HepG2 (cell line): ENCODE measurements around the gene GUCA1A. TPM values are rescaled to one million over a fixed set of nuclear protein-coding genes. Genes with fewer than 3 reads are reported as not detected.

Source experiments
- FOSL1 ChIP-seq: sonication (generic); formaldehyde crosslinking; IDR thresholded peaks from 2 replicates; pipeline ENCODE4 v1.9.0; 2021; ENCODE audit warnings: missing genetic modification reagents, borderline replicate concordance
- HNF4A ChIP-seq: sonication (generic); formaldehyde crosslinking; IDR thresholded peaks from 2 replicates; pipeline ENCODE4 v1.4.0; 2020; ENCODE audit warnings: missing genetic modification reagents
- PHB2 ChIP-seq: fragments of 450-650 bp; IDR thresholded peaks from 2 replicates; pipeline ENCODE4 v1.6.1; 2018; ENCODE audit not compliant: partially characterized antibody
- SALL2 ChIP-seq: sonication (generic); formaldehyde crosslinking; IDR thresholded peaks from 2 replicates; pipeline ENCODE4 v1.8.1; 2023; ENCODE audit warnings: mild to moderate bottlenecking, missing genetic modification reagents, inconsistent platforms
- SP4 ChIP-seq: sonication (generic); formaldehyde crosslinking; IDR thresholded peaks from 2 replicates; pipeline ENCODE4 v1.8.1; 2023; ENCODE audit warnings: mild to moderate bottlenecking, missing genetic modification reagents
- SRSF1 ChIP-seq: fragments of 200-400 bp; formaldehyde crosslinking; optimal IDR thresholded peaks from 2 replicates; pipeline ENCODE3; 2017; ENCODE audit warnings: mild to moderate bottlenecking, low read depth, low read length, moderate library complexity
- ZFX ChIP-seq: sonication (generic); formaldehyde crosslinking; IDR thresholded peaks from 2 replicates; pipeline ENCODE4 v1.4.0; 2020; ENCODE audit warnings: mild to moderate bottlenecking, low read depth, missing genetic modification reagents, moderate library complexity
- ZNF121 ChIP-seq: sonication (generic); formaldehyde crosslinking; IDR thresholded peaks from 2 replicates; pipeline ENCODE4 v1.5.0; 2020; ENCODE audit warnings: mild to moderate bottlenecking, missing genetic modification reagents
- ZNF143 ChIP-seq: sonication (generic); formaldehyde crosslinking; IDR thresholded peaks from 2 replicates; pipeline ENCODE4 v1.4.0; 2020; ENCODE audit warnings: missing genetic modification reagents
- ZNF546 ChIP-seq: sonication (generic); formaldehyde crosslinking; conservative IDR thresholded peaks from 2 replicates; pipeline ENCODE4 v1.8.1; 2023; ENCODE audit warnings: mild to moderate bottlenecking, missing genetic modification reagents
- polyA plus RNA-seq, 8 experiments: library from polyadenylated mRNA; depleted of rRNA in 3 of 8; stranded (reverse) in 7 of 8; unstranded in 1 of 8; fragments of >200 nt; fragmentation: Illumina TruSeq in 4 of 8; extraction: Trizol in 4 of 8; gene quantifications; 2 replicates each; pipeline versions ENCODE4 v1.2.1 to v1.2.3, GENCODE V29; 2011 to 2016; ENCODE audit warnings: low read depth in 4 of 8, missing spikeins in 1 of 8, mixed read lengths in 1 of 8; ENCODE audit not compliant: insufficient read depth in 1 of 8
- total RNA-seq, 5 experiments: library from RNA; depleted of rRNA; stranded (reverse); fragments of >200 nt; fragmentation: Illumina TruSeq; extraction: Trizol; gene quantifications; 2 replicates each; pipeline ENCODE4 v1.2.3, GENCODE V29; 2016; ENCODE audit warnings: low read depth in 1 of 5
- TF ChIP-seq, protein P1 (sequence below): sonication (generic); formaldehyde crosslinking; IDR thresholded peaks from 2 replicates; pipeline ENCODE4 v1.5.1; 2020; ENCODE audit warnings: mild to moderate bottlenecking, missing genetic modification reagents, moderate library complexity
- TF ChIP-seq, protein P2 (sequence below): sonication (generic); formaldehyde crosslinking; IDR thresholded peaks from 2 replicates; pipeline ENCODE4 v1.4.0; 2020; ENCODE audit warnings: missing genetic modification reagents, borderline replicate concordance
- TF ChIP-seq, protein P3 (sequence below): IDR thresholded peaks from 2 replicates; pipeline ENCODE4 v1.6.1; 2012; ENCODE audit warnings: inconsistent platforms
- TF ChIP-seq, protein P4 (sequence below), 2 experiments: fragments of 450-650 bp in 1 of 2; sonication (generic) in 1 of 2; formaldehyde crosslinking; IDR thresholded peaks; 2 replicates each; pipeline versions ENCODE4 v1.5.0 to v1.8.0; 2020 to 2022; ENCODE audit warnings: mild to moderate bottlenecking in 1 of 2, missing genetic modification reagents in 1 of 2
- TF ChIP-seq, protein P5 (sequence below): sonication (generic); formaldehyde crosslinking; IDR thresholded peaks from 2 replicates; pipeline ENCODE4 v1.5.1; 2020; ENCODE audit warnings: mild to moderate bottlenecking, moderate library complexity, missing genetic modification reagents
- TF ChIP-seq, protein P6 (sequence below): sonication (generic); formaldehyde crosslinking; IDR thresholded peaks from 2 replicates; pipeline ENCODE4 v1.9.0; 2022; ENCODE audit warnings: missing genetic modification reagents, mild to moderate bottlenecking, borderline replicate concordance
- TF ChIP-seq, protein P7 (sequence below): sonication (generic); formaldehyde crosslinking; IDR thresholded peaks from 2 replicates; pipeline ENCODE4 v1.4.0; 2020; ENCODE audit warnings: missing genetic modification reagents

Gene GUCA1A
- total and polyA plus RNA-seq, 2 of the 13 experiments (the other 11 are each of a cell fraction or from before 2014, with no cell fraction given) = not detected

DNA sequence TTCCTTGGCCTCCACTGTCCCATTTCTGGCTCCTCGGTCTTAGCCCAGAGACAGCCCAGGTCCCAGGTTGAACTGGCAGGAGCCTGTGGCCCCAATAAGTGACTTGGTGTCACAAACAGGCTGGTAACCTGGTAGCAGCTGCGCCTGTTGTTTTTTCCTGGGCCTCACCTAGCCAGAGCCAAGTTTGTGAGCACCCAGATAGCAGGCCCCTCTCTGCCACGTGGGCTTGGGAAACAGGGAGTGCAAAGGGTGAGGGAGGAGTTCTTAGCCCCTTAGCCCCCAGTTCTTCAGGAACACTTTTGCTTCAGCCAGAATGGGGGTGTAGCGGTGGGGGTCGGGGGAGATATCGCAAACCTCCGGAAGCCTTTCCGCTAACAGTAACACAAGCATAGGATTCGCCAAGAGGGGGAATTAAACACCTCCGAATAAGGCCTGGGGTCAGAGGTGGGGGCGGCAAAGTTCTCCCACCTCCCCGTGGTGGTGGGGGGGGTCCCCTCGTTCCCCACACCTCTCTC is 31.5 kb upstream of the GUCA1A start (continued):
- TF ChIP-seq, protein P1, sequence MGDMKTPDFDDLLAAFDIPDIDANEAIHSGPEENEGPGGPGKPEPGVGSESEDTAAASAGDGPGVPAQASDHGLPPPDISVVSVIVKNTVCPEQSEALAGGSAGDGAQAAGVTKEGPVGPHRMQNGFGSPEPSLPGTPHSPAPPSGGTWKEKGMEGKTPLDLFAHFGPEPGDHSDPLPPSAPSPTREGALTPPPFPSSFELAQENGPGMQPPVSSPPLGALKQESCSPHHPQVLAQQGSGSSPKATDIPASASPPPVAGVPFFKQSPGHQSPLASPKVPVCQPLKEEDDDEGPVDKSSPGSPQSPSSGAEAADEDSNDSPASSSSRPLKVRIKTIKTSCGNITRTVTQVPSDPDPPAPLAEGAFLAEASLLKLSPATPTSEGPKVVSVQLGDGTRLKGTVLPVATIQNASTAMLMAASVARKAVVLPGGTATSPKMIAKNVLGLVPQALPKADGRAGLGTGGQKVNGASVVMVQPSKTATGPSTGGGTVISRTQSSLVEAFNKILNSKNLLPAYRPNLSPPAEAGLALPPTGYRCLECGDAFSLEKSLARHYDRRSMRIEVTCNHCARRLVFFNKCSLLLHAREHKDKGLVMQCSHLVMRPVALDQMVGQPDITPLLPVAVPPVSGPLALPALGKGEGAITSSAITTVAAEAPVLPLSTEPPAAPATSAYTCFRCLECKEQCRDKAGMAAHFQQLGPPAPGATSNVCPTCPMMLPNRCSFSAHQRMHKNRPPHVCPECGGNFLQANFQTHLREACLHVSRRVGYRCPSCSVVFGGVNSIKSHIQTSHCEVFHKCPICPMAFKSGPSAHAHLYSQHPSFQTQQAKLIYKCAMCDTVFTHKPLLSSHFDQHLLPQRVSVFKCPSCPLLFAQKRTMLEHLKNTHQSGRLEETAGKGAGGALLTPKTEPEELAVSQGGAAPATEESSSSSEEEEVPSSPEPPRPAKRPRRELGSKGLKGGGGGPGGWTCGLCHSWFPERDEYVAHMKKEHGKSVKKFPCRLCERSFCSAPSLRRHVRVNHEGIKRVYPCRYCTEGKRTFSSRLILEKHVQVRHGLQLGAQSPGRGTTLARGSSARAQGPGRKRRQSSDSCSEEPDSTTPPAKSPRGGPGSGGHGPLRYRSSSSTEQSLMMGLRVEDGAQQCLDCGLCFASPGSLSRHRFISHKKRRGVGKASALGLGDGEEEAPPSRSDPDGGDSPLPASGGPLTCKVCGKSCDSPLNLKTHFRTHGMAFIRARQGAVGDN = peak; percentile 77
- TF ChIP-seq, protein P2, sequence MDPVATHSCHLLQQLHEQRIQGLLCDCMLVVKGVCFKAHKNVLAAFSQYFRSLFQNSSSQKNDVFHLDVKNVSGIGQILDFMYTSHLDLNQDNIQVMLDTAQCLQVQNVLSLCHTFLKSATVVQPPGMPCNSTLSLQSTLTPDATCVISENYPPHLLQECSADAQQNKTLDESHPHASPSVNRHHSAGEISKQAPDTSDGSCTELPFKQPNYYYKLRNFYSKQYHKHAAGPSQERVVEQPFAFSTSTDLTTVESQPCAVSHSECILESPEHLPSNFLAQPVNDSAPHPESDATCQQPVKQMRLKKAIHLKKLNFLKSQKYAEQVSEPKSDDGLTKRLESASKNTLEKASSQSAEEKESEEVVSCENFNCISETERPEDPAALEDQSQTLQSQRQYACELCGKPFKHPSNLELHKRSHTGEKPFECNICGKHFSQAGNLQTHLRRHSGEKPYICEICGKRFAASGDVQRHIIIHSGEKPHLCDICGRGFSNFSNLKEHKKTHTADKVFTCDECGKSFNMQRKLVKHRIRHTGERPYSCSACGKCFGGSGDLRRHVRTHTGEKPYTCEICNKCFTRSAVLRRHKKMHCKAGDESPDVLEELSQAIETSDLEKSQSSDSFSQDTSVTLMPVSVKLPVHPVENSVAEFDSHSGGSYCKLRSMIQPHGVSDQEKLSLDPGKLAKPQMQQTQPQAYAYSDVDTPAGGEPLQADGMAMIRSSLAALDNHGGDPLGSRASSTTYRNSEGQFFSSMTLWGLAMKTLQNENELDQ = no peak
- TF ChIP-seq ZNF121 (CRISPR knock-in tag) = 0 out of 2 replicates have a peak, but pooled peaks have one; percentile 7
- peak; percentile 12 for TF ChIP-seq SRSF1
- TF ChIP-seq ZFX (CRISPR knock-in tag) = peak; percentile 96
- TF ChIP-seq, protein P3, sequence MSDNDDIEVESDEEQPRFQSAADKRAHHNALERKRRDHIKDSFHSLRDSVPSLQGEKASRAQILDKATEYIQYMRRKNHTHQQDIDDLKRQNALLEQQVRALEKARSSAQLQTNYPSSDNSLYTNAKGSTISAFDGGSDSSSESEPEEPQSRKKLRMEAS = peak; percentile 75; the same call in 1 of the 2 replicates
- no peak for TF ChIP-seq FOSL1 (CRISPR knock-in tag)
- 0 out of 2 replicates have a peak, but pooled peaks have one; percentile 8 for TF ChIP-seq ZNF546 (CRISPR knock-in tag)
- 0 out of 2 replicates have a peak, but pooled peaks have one; percentile 35 for TF ChIP-seq ZNF143 (CRISPR knock-in tag)
- no peak for TF ChIP-seq SP4
- TF ChIP-seq, protein P4, sequence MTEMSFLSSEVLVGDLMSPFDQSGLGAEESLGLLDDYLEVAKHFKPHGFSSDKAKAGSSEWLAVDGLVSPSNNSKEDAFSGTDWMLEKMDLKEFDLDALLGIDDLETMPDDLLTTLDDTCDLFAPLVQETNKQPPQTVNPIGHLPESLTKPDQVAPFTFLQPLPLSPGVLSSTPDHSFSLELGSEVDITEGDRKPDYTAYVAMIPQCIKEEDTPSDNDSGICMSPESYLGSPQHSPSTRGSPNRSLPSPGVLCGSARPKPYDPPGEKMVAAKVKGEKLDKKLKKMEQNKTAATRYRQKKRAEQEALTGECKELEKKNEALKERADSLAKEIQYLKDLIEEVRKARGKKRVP (CRISPR knock-in tag; IDR thresholded peaks at IDR 0.05) = no peak
- no peak for TF ChIP-seq HNF4A (CRISPR knock-in tag)
- TF ChIP-seq, protein P5, sequence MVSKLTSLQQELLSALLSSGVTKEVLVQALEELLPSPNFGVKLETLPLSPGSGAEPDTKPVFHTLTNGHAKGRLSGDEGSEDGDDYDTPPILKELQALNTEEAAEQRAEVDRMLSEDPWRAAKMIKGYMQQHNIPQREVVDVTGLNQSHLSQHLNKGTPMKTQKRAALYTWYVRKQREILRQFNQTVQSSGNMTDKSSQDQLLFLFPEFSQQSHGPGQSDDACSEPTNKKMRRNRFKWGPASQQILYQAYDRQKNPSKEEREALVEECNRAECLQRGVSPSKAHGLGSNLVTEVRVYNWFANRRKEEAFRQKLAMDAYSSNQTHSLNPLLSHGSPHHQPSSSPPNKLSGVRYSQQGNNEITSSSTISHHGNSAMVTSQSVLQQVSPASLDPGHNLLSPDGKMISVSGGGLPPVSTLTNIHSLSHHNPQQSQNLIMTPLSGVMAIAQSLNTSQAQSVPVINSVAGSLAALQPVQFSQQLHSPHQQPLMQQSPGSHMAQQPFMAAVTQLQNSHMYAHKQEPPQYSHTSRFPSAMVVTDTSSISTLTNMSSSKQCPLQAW (CRISPR knock-in tag) = peak; percentile 23; the same call in 1 of the 2 replicates
- TF ChIP-seq, protein P6, sequence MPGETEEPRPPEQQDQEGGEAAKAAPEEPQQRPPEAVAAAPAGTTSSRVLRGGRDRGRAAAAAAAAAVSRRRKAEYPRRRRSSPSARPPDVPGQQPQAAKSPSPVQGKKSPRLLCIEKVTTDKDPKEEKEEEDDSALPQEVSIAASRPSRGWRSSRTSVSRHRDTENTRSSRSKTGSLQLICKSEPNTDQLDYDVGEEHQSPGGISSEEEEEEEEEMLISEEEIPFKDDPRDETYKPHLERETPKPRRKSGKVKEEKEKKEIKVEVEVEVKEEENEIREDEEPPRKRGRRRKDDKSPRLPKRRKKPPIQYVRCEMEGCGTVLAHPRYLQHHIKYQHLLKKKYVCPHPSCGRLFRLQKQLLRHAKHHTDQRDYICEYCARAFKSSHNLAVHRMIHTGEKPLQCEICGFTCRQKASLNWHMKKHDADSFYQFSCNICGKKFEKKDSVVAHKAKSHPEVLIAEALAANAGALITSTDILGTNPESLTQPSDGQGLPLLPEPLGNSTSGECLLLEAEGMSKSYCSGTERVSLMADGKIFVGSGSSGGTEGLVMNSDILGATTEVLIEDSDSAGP (CRISPR knock-in tag) = 0 out of 2 replicates have a peak, but pooled peaks have one; percentile 11
- no peak for TF ChIP-seq PHB2
- TF ChIP-seq SALL2 (CRISPR knock-in tag) = 0 out of 2 replicates have a peak, but pooled peaks have one; percentile 29
- TF ChIP-seq, protein P7, sequence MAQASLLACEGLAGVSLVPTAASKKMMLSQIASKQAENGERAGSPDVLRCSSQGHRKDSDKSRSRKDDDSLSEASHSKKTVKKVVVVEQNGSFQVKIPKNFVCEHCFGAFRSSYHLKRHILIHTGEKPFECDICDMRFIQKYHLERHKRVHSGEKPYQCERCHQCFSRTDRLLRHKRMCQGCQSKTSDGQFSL (CRISPR knock-in tag) = peak; percentile 83
